Upper lobe of right lung (tissue), 1 donor: Measurements from ENCODE around the gene CYSLTR1. TPM values are rescaled to one million over a fixed set of nuclear protein-coding genes. Genes with fewer than 3 reads are reported as not detected.

Experiments used
- ATAC-seq: fragments of 200-7000 bp; cut with Tn5 transposase; one replicate; pipeline ENCODE4 v1.9.1; 2020; ENCODE audit warnings: mild to moderate bottlenecking, moderate library complexity
- DNase-seq: peaks from one replicate; pipeline ENCODE4 v3.0.0-alpha.2; 2020
- H3K27ac ChIP-seq: fragments of 200-600 bp; one replicate; pipeline ENCODE4 v1.8.0; 2022
- H3K27me3 ChIP-seq: fragments of 200-600 bp; one replicate; pipeline ENCODE4 v1.8.0; 2022; ENCODE audit warnings: mild to moderate bottlenecking
- H3K36me3 ChIP-seq: fragments of 200-600 bp; one replicate; pipeline ENCODE4 v1.8.0; 2022
- H3K4me1 ChIP-seq: fragments of 200-600 bp; one replicate; pipeline ENCODE4 v1.8.0; 2022
- H3K4me3 ChIP-seq: fragments of 200-600 bp; one replicate; pipeline ENCODE4 v1.8.0; 2022; ENCODE audit warnings: mild to moderate bottlenecking
- H3K9me3 ChIP-seq: fragments of 200-600 bp; one replicate; pipeline ENCODE4 v1.8.0; 2022
- CTCF ChIP-seq: fragments of 200-600 bp; IDR thresholded peaks from one replicate; pipeline ENCODE4 v1.8.0; 2022; ENCODE audit warnings: antibody characterized with exemption
- intact Hi-C: fragments of 100-400 bp; cut with DNase I; formaldehyde crosslinking; loops from one replicate; pipeline ENCODE4 v1.11.0; 2022
- total RNA-seq: library from RNA; stranded (reverse); fragmentation: NEBNext Ultra II Directional; extraction: Animal tissue kit (Norgen Biotek cat#: 25700); gene quantifications from one replicate; pipeline ENCODE4 v1.2.1, GENCODE V29; 2021
- donor health status: DM: no; HTN: yes; CAD: no; lungs with severe emphysema.

CYSLTR1 gene
- total RNA-seq, 1 donor from 2014 or later: 8.7 TPM

GRCh38 chrX:78322863-78323262 is 4.5 kb downstream of the CYSLTR1 start:
- Histone ChIP-seq H3K4me1 (no peaks in the 10 kb centered on the region), H3K4me3 (no peak overlapping the region), H3K9me3 (no peaks in the 10 kb centered on the region), H3K27me3 (no peaks in the 10 kb centered on the region), H3K27ac (no peak overlapping the region), H3K36me3 (no peaks in the 10 kb centered on the region)
- no peak for ATAC-seq
- DNase-seq: no peak
- TF ChIP-seq CTCF: no peak
- intact Hi-C loops: no loop called here

- H3K27ac ChIP-seq: no peak overlapping the region
- H3K36me3 ChIP-seq: no peaks in the 10 kb centered on the region
- H3K9me3 ChIP-seq: no peaks in the 10 kb centered on the region
- no peak overlapping the region for H3K4me3 ChIP-seq
- no peaks in the 10 kb centered on the region for H3K27me3 ChIP-seq
- no peak for DNase-seq
- TF ChIP-seq CTCF: no peak
- ATAC-seq: peak; percentile 85
- no peaks in the 10 kb centered on the region for H3K4me1 ChIP-seq
- intact Hi-C loops: no loop called here
These were observed 5.6 kb downstream of the CYSLTR1 start for GRCh38 chrX:78321809-78322208.

- Histone ChIP-seq H3K4me3 (no peak overlapping the region), H3K9me3 (no peaks in the 10 kb centered on the region), H3K4me1 (no peaks in the 10 kb centered on the region), H3K27me3 (no peaks in the 10 kb centered on the region), H3K27ac (no peak overlapping the region), H3K36me3 (no peaks in the 10 kb centered on the region)
- intact Hi-C loops: no loop called here
- no peak for TF ChIP-seq CTCF
- ATAC-seq: no peak
- no peak for DNase-seq
These were observed 11.1 kb downstream of the CYSLTR1 start for GRCh38 chrX:78316265-78316664.

GRCh38 chrX:78315745-78316144 is 11.7 kb downstream of the CYSLTR1 start:
- Histone ChIP-seq H3K4me3 (no peak overlapping the region), H3K36me3 (no peaks in the 10 kb centered on the region), H3K4me1 (no peaks in the 10 kb centered on the region), H3K27ac (no peak overlapping the region), H3K27me3 (no peaks in the 10 kb centered on the region), H3K9me3 (no peaks in the 10 kb centered on the region)
- intact Hi-C loops: no loop called here
- DNase-seq (no peak), ATAC-seq (no peak)
- TF ChIP-seq CTCF: no peak

- Histone ChIP-seq H3K4me1 (no peaks in the 10 kb centered on the region), H3K27ac (no peak overlapping the region), H3K27me3 (no peaks in the 10 kb centered on the region), H3K9me3 (no peaks in the 10 kb centered on the region), H3K36me3 (no peaks in the 10 kb centered on the region), H3K4me3 (no peak overlapping the region)
- TF ChIP-seq CTCF: no peak
- intact Hi-C loops: no loop called here
- DNase-seq (no peak), ATAC-seq (no peak)
These were observed 12.8 kb downstream of the CYSLTR1 start for GRCh38 chrX:78314561-78314960.

GRCh38 chrX:78313526-78313925 is 13.9 kb downstream of the CYSLTR1 start:
- H3K4me3 ChIP-seq: no peak overlapping the region
- H3K36me3 ChIP-seq: no peaks in the 10 kb centered on the region
- ATAC-seq (no peak), DNase-seq (no peak)
- H3K27me3 ChIP-seq: no peaks in the 10 kb centered on the region
- TF ChIP-seq CTCF: no peak
- H3K4me1 ChIP-seq: no peaks in the 10 kb centered on the region
- H3K9me3 ChIP-seq: no peaks in the 10 kb centered on the region
- no peak overlapping the region for H3K27ac ChIP-seq
- intact Hi-C loops: no loop called here
